Activated CD4-positive, alpha-beta T cell treated with anti-CD3 and anti-CD28 coated beads, Interleukin-2, Interleukin-6, amounts not matched to agents 100 ng/mL and 50 ng/mL, durations not matched to agents 16 hours and 8 hours (primary cell): Measurements from ENCODE around the gene TUT1.
"Not testable (repeated sequence)": the region's sequence is repeated elsewhere in the genome, so short reads cannot be mapped to it uniquely, and the experiment has no call there.

Experiments used
- DNase-seq: peaks from one replicate; pipeline ENCODE4 v3.0.0-alpha.2; 2020

TUT1 gene

DNA sequence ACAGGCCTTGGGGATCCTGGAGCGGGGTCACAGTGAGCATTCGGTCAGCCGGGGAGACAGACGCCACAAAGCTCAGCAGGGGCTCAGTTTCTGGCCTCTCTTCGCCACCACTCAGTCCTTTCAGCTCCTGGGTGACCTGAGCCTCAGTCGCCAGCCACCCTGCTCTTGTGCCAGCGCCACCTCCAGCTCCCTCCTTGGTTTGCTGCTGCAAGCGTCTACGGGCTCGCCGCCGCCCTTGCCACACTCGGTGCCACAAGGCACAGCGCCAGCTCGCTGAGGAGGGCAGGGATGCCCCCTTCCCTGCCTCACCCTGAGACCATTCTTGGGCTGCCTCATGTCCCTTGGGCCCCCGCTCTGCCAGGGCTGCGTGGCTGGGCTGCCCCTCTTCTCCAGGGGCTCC is 16.2 kb downstream of the TUT1 start:
- no peak for DNase-seq

- peak; percentile 40 for DNase-seq
Measured at GRCh38 chr11:62574363-62575071, 16.8 kb downstream of the TUT1 start.

GRCh38 chr11:62573592-62574362 is 17.5 kb downstream of the TUT1 start, which contains the start of gene EEF1G:
EEF1G (minus strand) TSS chr11:62573891; CDS start chr11:62573842, 49 bp downstream.
- peak; percentile 99 for DNase-seq

GRCh38 chr11:62573006-62573591 is 18.2 kb downstream of the TUT1 start:
- DNase-seq, result peak; percentile 41

GRCh38 chr11:62572431-62572830 is 18.9 kb downstream of the TUT1 start:
- no peak for DNase-seq

GRCh38 chr11:62571493-62571892 is 19.8 kb downstream of the TUT1 start:
- DNase-seq, result not testable (repeated sequence)

GRCh38 chr11:62570903-62571302 is 20.4 kb downstream of the TUT1 start:
- not testable (repeated sequence) for DNase-seq

- DNase-seq, result no peak
Measured at GRCh38 chr11:62569611-62570010, 21.7 kb downstream of the TUT1 start.

DNA sequence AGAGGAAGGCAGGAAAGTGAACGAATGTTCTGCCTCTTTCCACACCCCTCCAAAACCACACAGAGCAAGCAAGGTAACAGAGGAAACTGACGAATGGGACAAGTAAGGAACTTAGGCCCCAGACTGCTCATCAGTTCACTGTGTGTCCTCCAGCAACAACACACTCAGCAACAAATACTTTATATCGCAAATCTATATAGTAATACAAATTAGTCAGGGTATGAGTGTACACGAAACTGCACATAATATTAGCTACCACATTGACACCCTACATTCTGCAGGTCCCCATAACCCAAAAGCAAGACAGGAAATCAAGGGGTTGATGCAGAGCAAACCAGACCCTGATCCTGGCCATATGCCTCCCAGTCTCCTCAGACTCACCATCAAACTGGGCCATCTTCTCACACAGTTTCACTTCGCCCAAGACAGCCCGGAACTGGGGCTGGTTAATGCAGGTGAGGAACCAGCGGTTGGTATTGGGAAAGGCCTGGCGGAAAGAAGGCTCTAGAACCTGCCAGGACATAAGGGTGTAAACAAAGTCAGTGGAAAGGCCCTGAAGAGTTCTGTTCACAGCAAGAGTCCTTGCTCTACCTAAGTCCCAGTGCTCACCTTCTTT is 24.2 kb downstream of the TUT1 start:
- DNase-seq, result no peak

GRCh38 chr11:62566247-62566646 is 25.1 kb downstream of the TUT1 start:
- no peak for DNase-seq

- DNase-seq, result no peak
Measured at GRCh38 chr11:62565100-62565802, 26.1 kb downstream of the TUT1 start.

DNA sequence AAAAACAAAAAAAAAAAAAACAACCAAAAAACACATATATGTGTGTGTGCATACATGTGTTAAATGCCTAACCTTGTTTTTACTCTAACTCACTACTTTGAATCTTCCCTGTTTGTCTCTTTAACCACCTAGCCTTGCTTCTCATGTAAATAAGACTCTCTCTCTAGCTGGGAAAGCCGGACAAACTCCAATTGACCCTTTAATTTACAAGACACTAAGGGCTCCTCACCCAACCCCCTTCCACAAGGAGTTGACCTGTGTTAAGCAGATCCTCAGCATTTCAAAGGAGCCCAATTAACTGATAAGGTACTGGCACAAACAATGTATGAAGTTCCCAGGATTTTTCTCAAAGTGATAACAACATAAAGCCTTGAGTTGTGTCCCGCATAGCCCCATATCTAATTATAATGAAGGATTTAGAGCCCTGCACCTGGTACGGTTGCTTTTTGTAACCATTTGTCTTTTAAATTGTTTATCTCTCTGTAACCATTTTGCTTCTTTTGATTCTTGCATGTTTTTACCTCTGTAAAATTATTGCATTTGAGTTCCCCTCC is 29.6 kb downstream of the TUT1 start:
- DNase-seq, result not testable (repeated sequence)

- peak; percentile 80 for DNase-seq
Measured at GRCh38 chr11:62560566-62561103, 30.7 kb downstream of the TUT1 start.

DNA sequence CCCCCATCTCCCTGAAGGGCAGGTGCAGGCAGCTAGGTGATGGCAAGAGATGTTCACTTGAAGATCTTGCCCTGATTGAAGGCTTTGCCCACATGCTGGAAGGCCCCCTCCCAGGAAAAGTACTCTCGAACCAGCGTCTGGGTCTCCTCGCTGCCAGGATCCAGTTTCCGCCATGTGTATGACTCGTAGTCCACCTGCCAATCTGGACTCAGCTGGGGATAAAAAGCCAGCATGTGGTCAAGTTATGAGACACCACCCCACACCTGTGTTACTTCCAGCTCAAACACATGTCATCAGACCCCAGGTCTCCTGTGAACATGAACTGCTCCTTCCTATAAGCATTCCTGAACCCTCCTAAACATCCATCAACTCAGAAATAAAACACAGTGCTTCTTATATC is 31.7 kb downstream of the TUT1 start:
- not testable (repeated sequence) for DNase-seq

- no peak for DNase-seq
Measured at GRCh38 chr11:62559204-62559603, 32.1 kb downstream of the TUT1 start.

- no peak for DNase-seq
Measured at GRCh38 chr11:62558669-62559068, 32.7 kb downstream of the TUT1 start.

GRCh38 chr11:62556875-62557631 is 34.3 kb downstream of the TUT1 start:
- DNase-seq, result peak; percentile 93

- peak; percentile 97 for DNase-seq
Measured at GRCh38 chr11:62556108-62556874, 35.0 kb downstream of the TUT1 start.

DNA sequence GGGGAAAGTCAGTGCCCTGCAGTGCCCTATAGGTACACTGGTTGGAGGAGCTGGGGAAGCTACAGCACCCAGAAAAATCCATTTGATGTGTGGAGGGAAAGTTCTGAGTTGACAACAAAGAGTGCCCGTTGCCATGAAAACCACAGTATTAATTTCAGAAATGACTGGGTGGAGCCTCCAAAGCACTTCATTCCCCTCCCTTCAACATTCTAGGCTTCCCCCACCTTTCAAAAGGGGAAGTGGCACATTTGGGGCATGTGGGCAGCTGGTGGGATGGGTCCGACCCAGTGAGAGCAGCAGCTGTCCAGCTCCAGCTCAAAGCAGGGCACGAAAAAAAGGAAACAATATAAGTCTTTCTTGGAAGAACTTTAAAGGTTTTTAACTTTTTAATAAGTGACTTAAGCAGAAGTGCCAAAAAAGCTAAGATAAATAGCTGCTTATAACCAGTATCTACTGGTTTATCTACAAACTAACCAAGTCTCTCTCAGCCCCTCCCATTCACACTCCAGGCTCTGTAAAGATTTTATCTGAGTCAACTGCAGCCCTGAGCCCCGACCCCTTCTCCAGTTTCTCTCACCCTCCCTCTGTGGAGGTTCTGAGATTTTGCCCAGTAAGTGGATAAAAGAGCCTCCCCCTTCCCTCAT is 35.7 kb downstream of the TUT1 start:
- DNase-seq, result peak; percentile 92
